Islet precursor cell (in vitro differentiated cells): ENCODE data around the gene MAP7D3.

Experiments used
- DNase-seq: peaks from one replicate; pipeline ENCODE4 v3.0.0-alpha.2; 2018

MAP7D3 gene

GRCh38 chrX:136203951-136204350 lies 47.2 kb downstream of the MAP7D3 start:
- no peak for DNase-seq

GRCh38 chrX:136203438-136203837 lies 47.8 kb downstream of the MAP7D3 start:
- no peak for DNase-seq

- no peak for DNase-seq
Measured at GRCh38 chrX:136202889-136203288, 48.3 kb downstream of the MAP7D3 start.

GRCh38 chrX:136201601-136202000 lies 49.6 kb downstream of the MAP7D3 start:
- DNase-seq, result no peak

GRCh38 chrX:136200466-136200865 lies 50.7 kb downstream of the MAP7D3 start:
- no peak for DNase-seq

GRCh38 chrX:136199365-136199764 lies 51.8 kb downstream of the MAP7D3 start:
- DNase-seq, result no peak

- DNase-seq, result no peak
Measured at GRCh38 chrX:136198678-136199243, 52.4 kb downstream of the MAP7D3 start.

- DNase-seq, result no peak
Measured at GRCh38 chrX:136198010-136198409, 53.2 kb downstream of the MAP7D3 start.

- no peak for DNase-seq
Measured at GRCh38 chrX:136196691-136197155, 54.5 kb downstream of the MAP7D3 start.

GRCh38 chrX:136195247-136195646 lies 56.0 kb downstream of the MAP7D3 start:
- no peak for DNase-seq

GRCh38 chrX:136194536-136194935 lies 56.7 kb downstream of the MAP7D3 start:
- no peak for DNase-seq

GRCh38 chrX:136193771-136194170 lies 57.4 kb downstream of the MAP7D3 start:
- no peak for DNase-seq

- DNase-seq, result no peak
Measured at GRCh38 chrX:136192839-136193414, 58.3 kb downstream of the MAP7D3 start.

- no peak for DNase-seq
Measured at GRCh38 chrX:136192135-136192534, 59.1 kb downstream of the MAP7D3 start.

GRCh38 chrX:136191171-136191570 lies 60.0 kb downstream of the MAP7D3 start:
- no peak for DNase-seq

GRCh38 chrX:136190038-136190713 lies 61.0 kb downstream of the MAP7D3 start:
- DNase-seq, result no peak

GRCh38 chrX:136189222-136189621 lies 62.0 kb downstream of the MAP7D3 start:
- no peak for DNase-seq

- no peak for DNase-seq
Measured at GRCh38 chrX:136186023-136186413, 65.2 kb downstream of the MAP7D3 start.

GRCh38 chrX:136185401-136186022 lies 65.7 kb downstream of the MAP7D3 start:
- DNase-seq, result no peak

- no peak for DNase-seq
Measured at GRCh38 chrX:136183917-136184316, 67.3 kb downstream of the MAP7D3 start.

- DNase-seq, result no peak
Measured at GRCh38 chrX:136183172-136183571, 68.0 kb downstream of the MAP7D3 start.

- DNase-seq, result no peak
Measured at GRCh38 chrX:136182414-136182813, 68.8 kb downstream of the MAP7D3 start.

- DNase-seq, result no peak
Measured at GRCh38 chrX:136179133-136179532, 72.1 kb downstream of the MAP7D3 start.

GRCh38 chrX:136176399-136176825 lies 74.8 kb downstream of the MAP7D3 start:
- DNase-seq, result no peak
